Spleen (tissue), 13 donors: ENCODE data around the gene SPZ1. TPM values are rescaled to one million over a fixed set of nuclear protein-coding genes. Genes with fewer than 3 reads are reported as not detected.
A peak's percentile ranks its signal among the peaks of the same experiment; 100 is the strongest.
"Not testable (repeated sequence)": the region's sequence is repeated elsewhere in the genome, so short reads cannot be mapped to it uniquely, and the experiment has no call there.

Experiments used
- DNase-seq: peaks from one replicate; pipeline ENCODE4 v3.0.0-alpha.2; 2020
- H3K27ac ChIP-seq, 8 donors: fragments of 200-600 bp; sonication (generic) in 7 of 8; 1 replicate in 4 of 8; 2 replicates in 4 of 8; pipeline versions ENCODE4 v1.5.0 to v1.8.0; 2016 to 2021; ENCODE audit warnings: inconsistent platforms in 4 of 8, mild to moderate bottlenecking in 4 of 8, moderate library complexity in 1 of 8
- H3K27me3 ChIP-seq, 7 donors: fragments of 200-600 bp; sonication (generic) in 6 of 7; replicated peaks in 1 of 7; 1 replicate in 4 of 7; 2 replicates in 3 of 7; pipeline versions ENCODE4 v1.5.0 to v1.8.0; 2016 to 2021; ENCODE audit warnings: inconsistent platforms in 3 of 7, mild to moderate bottlenecking in 1 of 7
- H3K36me3 ChIP-seq, 6 donors: fragments of 200-600 bp; sonication (generic) in 5 of 6; 1 replicate in 4 of 6; 2 replicates in 2 of 6; pipeline versions ENCODE4 v1.5.0 to v1.8.0; 2016 to 2021; ENCODE audit warnings: inconsistent platforms in 2 of 6
- H3K4me1 ChIP-seq, 6 donors: fragments of 200-600 bp; sonication (generic) in 5 of 6; 1 replicate in 3 of 6; 2 replicates in 3 of 6; pipeline versions ENCODE4 v1.5.0 to v1.8.0; 2016 to 2021; ENCODE audit warnings: inconsistent platforms in 3 of 6
- H3K4me3 ChIP-seq, 8 donors: fragments of 200-600 bp; sonication (generic) in 7 of 8; 1 replicate in 4 of 8; 2 replicates in 4 of 8; pipeline versions ENCODE4 v1.5.0 to v1.8.0; 2016 to 2021; ENCODE audit warnings: inconsistent platforms in 4 of 8, mild to moderate bottlenecking in 4 of 8, moderate library complexity in 2 of 8
- H3K9me3 ChIP-seq, 8 donors: fragments of 200-600 bp; sonication (generic) in 7 of 8; 1 replicate in 4 of 8; 2 replicates in 4 of 8; pipeline versions ENCODE4 v1.5.0 to v1.8.0; 2016 to 2021; ENCODE audit warnings: inconsistent platforms in 4 of 8
- CTCF ChIP-seq, 11 experiments: fragments of 200-600 bp in 7 of 11; fragments of 450-650 bp in 4 of 11; sonication (generic) in 4 of 11; IDR thresholded peaks in 8 of 11; conservative IDR thresholded peaks in 3 of 11; 1 replicate in 7 of 11; 2 replicates in 4 of 11; pipeline versions ENCODE4 v1.4.0 to v1.8.0; 2016 to 2021; ENCODE audit warnings: antibody characterized with exemption in 11 of 11, inconsistent platforms in 4 of 11, mild to moderate bottlenecking in 1 of 11
- POLR2A ChIP-seq, 3 donors: fragments of 450-650 bp; IDR thresholded peaks; one replicate each; pipeline ENCODE4 v1.5.1; 2017; ENCODE audit warnings: antibody characterized with exemption in 3 of 3, mild to moderate bottlenecking in 1 of 3
- POLR2AphosphoS5 ChIP-seq, 3 donors: sonication (generic); formaldehyde crosslinking; IDR thresholded peaks; one replicate each; pipeline ENCODE4 v1.5.1; 2017; ENCODE audit warnings: antibody characterized with exemption in 3 of 3
- WGBS, 5 donors: extraction: QIAGEN DNeasy Blood & Tissue Kit in 3 of 5; methylation state at CpG; one replicate each; pipeline versions ENCODE4 v1.1.5 to v1.1.7; 2013 to 2018; 5-methylcytosine and 5-hydroxymethylcytosine counted together
- intact Hi-C: fragments of 100-400 bp; cut with DNase I; formaldehyde crosslinking; loops from one replicate; pipeline ENCODE4 v1.15.0; 2023; ENCODE audit warnings: low total_unique reads
- long read RNA-seq, 2 donors: transcript quantifications; one replicate each; lab custom pipeline, GENCODE V29; 2026
- polyA plus RNA-seq, 3 donors: library from polyadenylated mRNA; stranded (reverse); fragments of 200-250 nt; gene quantifications; one replicate each; pipeline ENCODE4 v1.2.1, GENCODE V29; 2013
- total RNA-seq, 7 donors: library from RNA; depleted of rRNA in 3 of 7; stranded (reverse); fragments of >200 nt in 3 of 7; fragmentation: NEBNext Ultra II Directional in 4 of 7; extraction: Animal tissue kit (Norgen Biotek cat#: 25700) in 4 of 7; gene quantifications; one replicate each; pipeline versions ENCODE4 v1.1.0 to v1.2.1, GENCODE V29; 2016 to 2021
- donor health status: healthy with polysubstance abuse.
- donor health status: DM: no; HTN: no; CAD: no; lungs with moderate emphysema.
- donor health status: DM: no; HTN: no; CAD: no.
- donor health status: Bipolar disorder and iron deficiency.
- donor health status: healthy.
- donor health status: DM: no; HTN: no; CAD: no.
- donor health status: DM: yes; HTN: yes; CAD: no.

Gene SPZ1
- total RNA-seq = not detected
- polyA plus RNA-seq = not detected
- long read RNA-seq, donor 1 = 0 reads
- long read RNA-seq, donor 2 = 0 reads

GRCh38 chr5:80319702-80320101 lies at the start of gene SPZ1:
SPZ1 (plus strand) TSS chr5:80320002; CDS start chr5:80320216, 214 bp downstream.
- no peaks in the 10 kb centered on the region for H3K9me3 ChIP-seq
- H3K4me1 ChIP-seq = no peaks in the 10 kb centered on the region
- 68 to 91% (median 89%) methylated on average over 2 of the region's 2 CpGs for WGBS, 5 donors
- H3K27me3 ChIP-seq = peaks cover 0 to 4% (median 0%) of the 10 kb centered on the region in 7 donors
- no peak within 1 kb of the TSS for H3K4me3 ChIP-seq
- intact Hi-C loops = no loop called here
- no peaks in the 10 kb centered on the region for H3K36me3 ChIP-seq
- no peak for DNase-seq
- no peak for TF ChIP-seq CTCF (IDR thresholded peaks at IDR 0.05 in 8 of 11, conservative IDR thresholded peaks at IDR 0.05 in 3 of 11)
- TF ChIP-seq POLR2AphosphoS5 (IDR thresholded peaks at IDR 0.05) = no peak
- no peak for TF ChIP-seq POLR2A (IDR thresholded peaks at IDR 0.05)
- H3K27ac ChIP-seq = no peak within 1 kb of the TSS

- H3K27me3 ChIP-seq, intact Hi-C loops, DNase-seq, H3K36me3 ChIP-seq, H3K4me3 ChIP-seq, H3K9me3 ChIP-seq: not testable (repeated sequence)
- WGBS, 5 donors = 88 to 100% (median 94%) methylated on average over 2 of the region's 2 CpGs
- H3K27ac ChIP-seq = peak overlapping the region in 5 of 8 donors; percentile 16 to 54 (median 46)
- peaks cover 0 to 22% (median 0%) of the 10 kb centered on the region in 6 donors for H3K4me1 ChIP-seq
Observed at GRCh38 chr5:80270543-80270942, 49.3 kb upstream of the SPZ1 start.

- WGBS, 5 donors = 68 to 83% (median 75%) methylated on average over 2 of the region's 2 CpGs
- Histone ChIP-seq H3K36me3 (no peaks in the 10 kb centered on the region), H3K4me1 (peaks cover 0 to 5% (median 0%) of the 10 kb centered on the region in 6 donors), H3K4me3 (no peak overlapping the region), H3K9me3 (no peaks in the 10 kb centered on the region), H3K27me3 (no peaks in the 10 kb centered on the region), H3K27ac (no peak overlapping the region)
- TF ChIP-seq POLR2AphosphoS5 (IDR thresholded peaks at IDR 0.05) (no peak), CTCF (IDR thresholded peaks at IDR 0.05 in 8 of 11, conservative IDR thresholded peaks at IDR 0.05 in 3 of 11) (peak in 7 of 11 experiments; percentile 9 to 52 (median 35)), POLR2A (IDR thresholded peaks at IDR 0.05) (no peak)
- no peak for DNase-seq
- intact Hi-C loops = no loop called here
Observed at GRCh38 chr5:80275347-80275746, 44.5 kb upstream of the SPZ1 start.

GRCh38 chr5:80276186-80276585 lies 43.6 kb upstream of the SPZ1 start:
- no peaks in the 10 kb centered on the region for H3K36me3 ChIP-seq
- H3K27ac ChIP-seq = no peak overlapping the region
- H3K4me1 ChIP-seq = no peaks in the 10 kb centered on the region
- intact Hi-C loops = no loop called here
- no peaks in the 10 kb centered on the region for H3K27me3 ChIP-seq
- DNase-seq = no peak
- no peak overlapping the region for H3K4me3 ChIP-seq
- TF ChIP-seq CTCF (IDR thresholded peaks at IDR 0.05 in 8 of 11, conservative IDR thresholded peaks at IDR 0.05 in 3 of 11) = no peak
- no peak for TF ChIP-seq POLR2AphosphoS5 (IDR thresholded peaks at IDR 0.05)
- no peak for TF ChIP-seq POLR2A (IDR thresholded peaks at IDR 0.05)
- H3K9me3 ChIP-seq = no peaks in the 10 kb centered on the region

GRCh38 chr5:80277191-80277590 lies 42.6 kb upstream of the SPZ1 start:
- intact Hi-C loops = no loop called here
- no peak for TF ChIP-seq POLR2AphosphoS5 (IDR thresholded peaks at IDR 0.05)
- 52 to 77% (median 76%) methylated on average over 2 of the region's 2 CpGs for WGBS, 5 donors

More at GRCh38 chr5:80277191-80277590, 42.6 kb upstream of the SPZ1 start:
- Histone ChIP-seq H3K27ac (no peak overlapping the region), H3K36me3 (no peaks in the 10 kb centered on the region), H3K9me3 (no peaks in the 10 kb centered on the region), H3K27me3 (no peaks in the 10 kb centered on the region), H3K4me3 (no peak overlapping the region), H3K4me1 (no peaks in the 10 kb centered on the region)
- DNase-seq = no peak
